SH-SY5Y (cell line): ENCODE results near the gene ZNF501.

Experiments
- GATA2 ChIP-seq: IDR thresholded peaks from 2 replicates; pipeline ENCODE4 v1.6.1; 2011; ENCODE audit warnings: mild to moderate bottlenecking, low read depth, low read length
- GATA3 ChIP-seq: IDR thresholded peaks from 2 replicates; pipeline ENCODE4 v1.6.1; 2011; ENCODE audit warnings: low read depth, mild to moderate bottlenecking, low read length, moderate library complexity

- TF ChIP-seq GATA3 = no peak
- no peak for TF ChIP-seq GATA2
Observed at GRCh38 chr3:44685128-44685800, 44.2 kb upstream of the ZNF501 start.
